Measurements from ENCODE around the gene PHF2.
A peak's percentile ranks its signal among the peaks of the same experiment; 100 is the strongest.

The PHF2 gene

DNA sequence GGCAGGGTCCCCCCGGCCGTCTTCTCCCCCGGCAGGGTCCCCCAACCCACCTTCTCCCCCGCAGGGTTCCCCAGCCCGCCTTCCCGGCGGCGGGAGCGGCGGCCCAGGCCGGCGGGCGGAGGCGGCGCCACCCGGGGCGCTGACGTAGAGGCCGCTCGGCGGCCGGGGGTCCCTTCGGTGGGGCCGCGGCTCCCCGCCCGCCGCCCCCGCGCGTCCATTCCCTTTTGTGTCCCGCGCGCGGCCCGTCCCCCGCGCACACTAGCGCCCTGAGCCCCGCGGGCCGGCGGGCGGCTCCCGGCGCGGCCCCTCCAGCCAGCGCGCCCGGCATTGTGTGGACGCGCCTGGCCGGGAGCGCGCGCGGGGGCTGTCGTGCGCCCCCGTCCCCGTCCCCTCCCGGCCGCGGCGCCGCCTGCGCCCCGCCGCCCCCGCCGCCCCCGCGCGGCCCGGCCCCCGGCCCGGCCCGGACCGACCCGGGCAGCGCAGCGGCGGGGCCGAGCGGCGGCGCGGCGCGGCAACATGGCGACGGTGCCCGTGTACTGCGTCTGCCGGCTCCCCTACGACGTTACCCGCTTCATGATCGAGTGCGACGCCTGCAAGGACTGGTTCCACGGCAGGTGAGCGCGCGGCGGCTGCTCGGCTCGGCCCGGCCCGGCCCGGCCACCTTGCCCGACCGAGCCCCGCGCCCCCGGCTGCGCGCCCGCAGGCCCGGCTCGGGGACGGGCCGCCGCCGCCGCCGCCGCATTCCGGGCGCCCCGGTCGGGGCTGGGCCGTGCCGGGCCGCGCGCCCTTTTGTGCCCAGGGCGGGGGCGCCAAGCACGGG is at the start of gene PHF2:
TSS of gene PHF2 (plus strand) at position 327 of the 820 bp plus-strand sequence. CDS start at position 517, 190 bp downstream.
- H3K9me2 ChIP-seq (replicated peaks; ENCODE audit: insufficient read depth, low read length), result no peaks in the 10 kb centered on the region
- H3K79me2 ChIP-seq (ENCODE audit: insufficient read depth, low read length), result no peaks in the 10 kb centered on the region; the same call in 1 of the 2 replicates
- no peaks in the 10 kb centered on the region for H4K20me1 ChIP-seq (ENCODE audit: low read depth, low read length)
- peak within 1 kb of the TSS; percentile 79 for H3K4me2 ChIP-seq (ENCODE audit: low read depth, low read length, poor library complexity, severe bottlenecking)
- no peaks in the 10 kb centered on the region for H3K36me3 ChIP-seq (ENCODE audit: low read length)
- no peaks in the 10 kb centered on the region for H3K27me3 ChIP-seq (ENCODE audit: low read length)
- no peaks in the 10 kb centered on the region for H3F3A ChIP-seq (ENCODE audit: insufficient read depth)
- H2AFZ ChIP-seq (ENCODE audit: low read depth, low read length, severe bottlenecking), result peak within 1 kb of the TSS; percentile 93
- peak within 1 kb of the TSS; percentile 79 for H3K9ac ChIP-seq (ENCODE audit: low read length)
- no peaks in the 10 kb centered on the region for H3K9me3 ChIP-seq (ENCODE audit: insufficient read depth, low read length)
- no peak within 1 kb of the TSS for H3K27ac ChIP-seq (ENCODE audit: low read depth, low read length)
- TF ChIP-seq, protein P1, sequence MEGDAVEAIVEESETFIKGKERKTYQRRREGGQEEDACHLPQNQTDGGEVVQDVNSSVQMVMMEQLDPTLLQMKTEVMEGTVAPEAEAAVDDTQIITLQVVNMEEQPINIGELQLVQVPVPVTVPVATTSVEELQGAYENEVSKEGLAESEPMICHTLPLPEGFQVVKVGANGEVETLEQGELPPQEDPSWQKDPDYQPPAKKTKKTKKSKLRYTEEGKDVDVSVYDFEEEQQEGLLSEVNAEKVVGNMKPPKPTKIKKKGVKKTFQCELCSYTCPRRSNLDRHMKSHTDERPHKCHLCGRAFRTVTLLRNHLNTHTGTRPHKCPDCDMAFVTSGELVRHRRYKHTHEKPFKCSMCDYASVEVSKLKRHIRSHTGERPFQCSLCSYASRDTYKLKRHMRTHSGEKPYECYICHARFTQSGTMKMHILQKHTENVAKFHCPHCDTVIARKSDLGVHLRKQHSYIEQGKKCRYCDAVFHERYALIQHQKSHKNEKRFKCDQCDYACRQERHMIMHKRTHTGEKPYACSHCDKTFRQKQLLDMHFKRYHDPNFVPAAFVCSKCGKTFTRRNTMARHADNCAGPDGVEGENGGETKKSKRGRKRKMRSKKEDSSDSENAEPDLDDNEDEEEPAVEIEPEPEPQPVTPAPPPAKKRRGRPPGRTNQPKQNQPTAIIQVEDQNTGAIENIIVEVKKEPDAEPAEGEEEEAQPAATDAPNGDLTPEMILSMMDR (IDR thresholded peaks at IDR 0.05; ENCODE audit: insufficient read depth, low read length, poor library complexity, severe bottlenecking), result no peak
- no peak for TF ChIP-seq EZH2phosphoT487 (conservative IDR thresholded peaks at IDR 0.05; ENCODE audit: low read length)
- H3K4me3 ChIP-seq (ENCODE audit: insufficient read depth, low read length, poor library complexity, severe bottlenecking), result peak within 1 kb of the TSS; percentile 72

DNA sequence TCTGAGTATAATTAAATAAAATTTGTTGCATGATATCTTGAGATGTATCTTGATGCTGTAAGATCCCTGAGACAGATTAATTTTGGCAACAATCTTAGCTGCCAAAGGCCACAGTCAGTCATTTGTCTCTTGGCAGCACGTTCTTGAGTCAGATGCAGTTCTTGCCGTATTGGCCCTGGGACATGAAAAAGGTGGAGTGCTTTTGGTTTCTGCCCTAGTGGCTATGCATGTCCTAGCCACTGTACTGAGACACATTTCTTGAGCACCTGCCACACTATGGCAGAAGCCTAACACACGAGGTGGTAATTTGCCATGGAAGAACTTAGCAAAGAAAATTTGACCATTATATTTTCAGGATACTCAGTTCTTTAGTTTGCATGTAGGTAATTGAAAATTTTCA is 45.0 kb upstream of the PHF2 start:
- H3K9me3 ChIP-seq (ENCODE audit: insufficient read depth, low read length), result no peaks in the 10 kb centered on the region
- H3K9ac ChIP-seq (ENCODE audit: low read length), result no peak overlapping the region
- H3K27me3 ChIP-seq (ENCODE audit: low read length), result no peaks in the 10 kb centered on the region
- H3K9me2 ChIP-seq (replicated peaks; ENCODE audit: insufficient read depth, low read length), result no peaks in the 10 kb centered on the region
- no peaks in the 10 kb centered on the region for H3K79me2 ChIP-seq (ENCODE audit: insufficient read depth, low read length)
- no peak overlapping the region for H3K4me2 ChIP-seq (ENCODE audit: low read depth, low read length, poor library complexity, severe bottlenecking)
- peaks cover 48% of the 10 kb centered on the region for H3K36me3 ChIP-seq (ENCODE audit: low read length)
- no peak overlapping the region for H3K27ac ChIP-seq (ENCODE audit: low read depth, low read length)
- H3F3A ChIP-seq (ENCODE audit: insufficient read depth), result no peaks in the 10 kb centered on the region
- no peak overlapping the region for H2AFZ ChIP-seq (ENCODE audit: low read depth, low read length, severe bottlenecking)
- no peak for TF ChIP-seq EZH2phosphoT487 (conservative IDR thresholded peaks at IDR 0.05; ENCODE audit: low read length)
- TF ChIP-seq, protein P1 (IDR thresholded peaks at IDR 0.05; ENCODE audit: insufficient read depth, low read length, poor library complexity, severe bottlenecking), result no peak
- H4K20me1 ChIP-seq (ENCODE audit: low read depth, low read length), result no peaks in the 10 kb centered on the region
- H3K4me3 ChIP-seq (ENCODE audit: insufficient read depth, low read length, poor library complexity, severe bottlenecking), result no peak overlapping the region

DNA sequence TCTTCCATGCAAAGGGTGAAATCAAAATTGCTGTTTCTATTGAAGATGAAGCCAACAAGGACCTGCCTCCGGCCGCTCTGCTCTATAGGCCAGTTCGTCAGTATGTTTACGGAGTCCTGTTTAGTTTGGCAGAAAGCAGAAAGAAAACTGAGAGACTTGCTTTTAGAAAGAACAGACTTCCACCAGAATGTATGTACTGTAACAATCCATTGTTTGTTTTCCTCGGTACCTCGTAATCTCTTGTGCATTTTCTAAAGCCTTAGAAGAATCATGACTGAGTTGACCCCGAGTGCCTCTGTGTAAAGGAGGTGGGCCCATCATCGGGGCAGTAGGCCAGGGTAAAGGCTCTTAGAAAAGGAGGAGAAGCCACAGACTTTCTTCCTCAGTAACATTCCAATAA is 44.2 kb upstream of the PHF2 start:
- H3K36me3 ChIP-seq (ENCODE audit: low read length), result peaks cover 45% of the 10 kb centered on the region

More for the DNA sequence above, 44.2 kb upstream of the PHF2 start:
- Histone ChIP-seq H3K27ac (ENCODE audit: low read depth, low read length) (no peak overlapping the region), H3K9ac (ENCODE audit: low read length) (no peak overlapping the region), H3K4me2 (ENCODE audit: low read depth, low read length, poor library complexity, severe bottlenecking) (no peak overlapping the region), H4K20me1 (ENCODE audit: low read depth, low read length) (no peaks in the 10 kb centered on the region), H3K27me3 (ENCODE audit: low read length) (no peaks in the 10 kb centered on the region), H3K79me2 (ENCODE audit: insufficient read depth, low read length) (no peaks in the 10 kb centered on the region), H2AFZ (ENCODE audit: low read depth, low read length, severe bottlenecking) (no peak overlapping the region), H3F3A (ENCODE audit: insufficient read depth) (no peaks in the 10 kb centered on the region), H3K9me2 (replicated peaks; ENCODE audit: insufficient read depth, low read length) (no peaks in the 10 kb centered on the region), H3K4me3 (ENCODE audit: insufficient read depth, low read length, poor library complexity, severe bottlenecking) (no peak overlapping the region), H3K9me3 (ENCODE audit: insufficient read depth, low read length) (no peaks in the 10 kb centered on the region)
- TF ChIP-seq, protein P1 (IDR thresholded peaks at IDR 0.05; ENCODE audit: insufficient read depth, low read length, poor library complexity, severe bottlenecking), result no peak
- no peak for TF ChIP-seq EZH2phosphoT487 (conservative IDR thresholded peaks at IDR 0.05; ENCODE audit: low read length)

Measured in SU-DHL-6 (cell line).